PC-9 (cell line): Measurements from ENCODE around the gene NLGN1. TPM values are rescaled to one million over a fixed set of nuclear protein-coding genes. Genes with fewer than 3 reads are reported as not detected.

Experiments
- BruUV-seq: library from RNA; stranded (reverse); fragments of 400-500 nt; replicated peaks from 2 replicates; lab custom pipeline; 2021; lab: Mats Ljungman, UMichigan
- CTCF ChIA-PET: fragments of 300-600 bp; sonication (Branson Sonifier 250); formaldehyde crosslinking; loops from one replicate; lab custom pipeline; 2022; ENCODE audit warnings: antibody characterized with exemption; lab: Charles Lee
- POLR2A ChIA-PET: fragments of 300-600 bp; sonication (Branson Sonifier 250); formaldehyde crosslinking; loops from one replicate; lab custom pipeline; 2022; ENCODE audit warnings: antibody characterized with exemption; ENCODE audit not compliant: unreplicated experiment; lab: Charles Lee
- DNase-seq, 2 experiments: peaks; one replicate each; pipeline versions ENCODE4 v3.0.0 to v3.0.0-alpha.2; 2015 to 2022; ENCODE audit warnings: mixed read lengths in 1 of 2
- H2AFZ ChIP-seq: fragments of 200-600 bp; sonication (generic); 2 replicates; pipeline ENCODE4 v1.8.1; 2017; ENCODE audit warnings: antibody characterized with exemption
- H3F3A ChIP-seq: fragments of 200-600 bp; sonication (generic); 2 replicates; pipeline ENCODE4 v1.8.1; 2017; ENCODE audit warnings: antibody characterized with exemption, mild to moderate bottlenecking, low read depth; ENCODE audit not compliant: insufficient read depth
- H3K27ac ChIP-seq: fragments of 200-600 bp; sonication (generic); 2 replicates; pipeline ENCODE4 v1.6.1; 2016; ENCODE audit warnings: mixed run types
- H3K27me3 ChIP-seq: fragments of 200-600 bp; sonication (generic); 2 replicates; pipeline ENCODE4 v1.6.1; 2016; ENCODE audit warnings: low read depth, mixed run types; ENCODE audit not compliant: insufficient read depth
- H3K36me3 ChIP-seq: fragments of 200-600 bp; sonication (generic); 2 replicates; pipeline ENCODE4 v1.6.1; 2016; ENCODE audit warnings: low read depth, mixed run types
- H3K4me1 ChIP-seq: fragments of 200-600 bp; sonication (generic); replicated peaks from 2 replicates; pipeline ENCODE4 v1.6.1; 2016; ENCODE audit warnings: mixed run types; ENCODE audit not compliant: insufficient read depth
- H3K4me2 ChIP-seq: fragments of 200-600 bp; sonication (generic); 2 replicates; pipeline ENCODE4 v1.6.1; 2017; ENCODE audit warnings: mixed run types
- H3K4me3 ChIP-seq: fragments of 200-600 bp; sonication (generic); 2 replicates; pipeline ENCODE4 v1.6.1; 2016; ENCODE audit warnings: mixed run types
- H3K79me2 ChIP-seq: fragments of 200-600 bp; sonication (generic); 2 replicates; pipeline ENCODE4 v1.6.1; 2017; ENCODE audit warnings: low read depth, mixed run types
- H3K9me2 ChIP-seq: fragments of 200-600 bp; sonication (generic); 2 replicates; pipeline ENCODE4 v1.8.1; 2017; ENCODE audit warnings: mild to moderate bottlenecking; ENCODE audit not compliant: insufficient read depth
- H3K9me3 ChIP-seq: fragments of 200-600 bp; sonication (generic); 2 replicates; pipeline ENCODE4 v1.8.1; 2016; ENCODE audit warnings: low read depth; ENCODE audit not compliant: insufficient read depth
- H4K20me1 ChIP-seq: fragments of 200-600 bp; sonication (generic); 2 replicates; pipeline ENCODE4 v1.8.1; 2017; ENCODE audit not compliant: insufficient read depth
- EZH2 ChIP-seq: fragments of 200-600 bp; sonication (generic); IDR thresholded peaks from 2 replicates; pipeline ENCODE4 v1.8.0; 2017; ENCODE audit warnings: antibody characterized with exemption, low read depth
- intact Hi-C: fragments of 100-400 bp; cut with micrococcal nuclease; formaldehyde crosslinking; loops from one replicate; pipeline ENCODE4 v1.10.0; 2022; ENCODE audit not compliant: unreplicated experiment
- total RNA-seq: library from RNA; stranded (reverse); gene quantifications from 2 replicates; pipeline ENCODE4 v1.2.3, GENCODE V29; 2021
- TF ChIP-seq, protein P1 (sequence below): fragments of 200-600 bp; sonication (generic); conservative IDR thresholded peaks from 2 replicates; pipeline ENCODE4 v1.6.1; 2017; ENCODE audit warnings: mixed run types, antibody characterized with exemption, mild to moderate bottlenecking, moderate library complexity

The NLGN1 gene
- total RNA-seq, 1 experiment from 2014 or later: 1.4 TPM

DNA sequence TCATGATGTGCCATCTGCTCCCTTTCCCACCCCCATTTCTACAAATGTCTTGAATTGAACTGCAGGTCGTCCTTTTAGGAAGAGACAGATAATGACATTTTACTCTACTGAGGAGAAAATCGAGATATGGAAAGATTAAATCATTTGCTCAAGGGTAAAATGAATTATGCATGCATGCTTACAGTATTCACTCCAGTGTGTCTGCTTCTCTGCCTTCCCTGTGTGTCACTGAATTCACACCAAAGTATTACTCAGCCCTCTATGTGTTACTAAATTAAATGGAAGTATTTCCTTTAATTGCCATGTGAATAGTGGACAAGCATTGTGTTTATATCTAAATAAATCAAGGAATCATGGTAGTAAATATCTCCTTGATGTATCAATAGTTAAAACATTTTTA, 449.0 kb downstream of the NLGN1 start:
- DNase-seq: no peak
- Histone ChIP-seq H3K9me2 (no peaks in the 10 kb centered on the region), H4K20me1 (no peaks in the 10 kb centered on the region), H3K27ac (no peak overlapping the region), H3K4me2 (no peak overlapping the region), H3K4me3 (no peak overlapping the region), H3K9me3 (no peaks in the 10 kb centered on the region), H3K27me3 (no peaks in the 10 kb centered on the region), H3K36me3 (no peaks in the 10 kb centered on the region), H3K4me1 (no peaks in the 10 kb centered on the region), H3K79me2 (no peaks in the 10 kb centered on the region), H3F3A (no peaks in the 10 kb centered on the region), H2AFZ (no peak overlapping the region)
- TF ChIP-seq EZH2: no peak
- TF ChIP-seq, protein P1, sequence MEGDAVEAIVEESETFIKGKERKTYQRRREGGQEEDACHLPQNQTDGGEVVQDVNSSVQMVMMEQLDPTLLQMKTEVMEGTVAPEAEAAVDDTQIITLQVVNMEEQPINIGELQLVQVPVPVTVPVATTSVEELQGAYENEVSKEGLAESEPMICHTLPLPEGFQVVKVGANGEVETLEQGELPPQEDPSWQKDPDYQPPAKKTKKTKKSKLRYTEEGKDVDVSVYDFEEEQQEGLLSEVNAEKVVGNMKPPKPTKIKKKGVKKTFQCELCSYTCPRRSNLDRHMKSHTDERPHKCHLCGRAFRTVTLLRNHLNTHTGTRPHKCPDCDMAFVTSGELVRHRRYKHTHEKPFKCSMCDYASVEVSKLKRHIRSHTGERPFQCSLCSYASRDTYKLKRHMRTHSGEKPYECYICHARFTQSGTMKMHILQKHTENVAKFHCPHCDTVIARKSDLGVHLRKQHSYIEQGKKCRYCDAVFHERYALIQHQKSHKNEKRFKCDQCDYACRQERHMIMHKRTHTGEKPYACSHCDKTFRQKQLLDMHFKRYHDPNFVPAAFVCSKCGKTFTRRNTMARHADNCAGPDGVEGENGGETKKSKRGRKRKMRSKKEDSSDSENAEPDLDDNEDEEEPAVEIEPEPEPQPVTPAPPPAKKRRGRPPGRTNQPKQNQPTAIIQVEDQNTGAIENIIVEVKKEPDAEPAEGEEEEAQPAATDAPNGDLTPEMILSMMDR: no peak
- BruUV-seq: no TSS peak
- ChIA-PET CTCF (interaction anchor here (0.6 kb wide), 1 partner anchor 86 kb away, joined by 3 read pairs; no protein-coding TSS in a partner anchor), POLR2A (no interaction called here)
- intact Hi-C loops: no loop called here

DNA sequence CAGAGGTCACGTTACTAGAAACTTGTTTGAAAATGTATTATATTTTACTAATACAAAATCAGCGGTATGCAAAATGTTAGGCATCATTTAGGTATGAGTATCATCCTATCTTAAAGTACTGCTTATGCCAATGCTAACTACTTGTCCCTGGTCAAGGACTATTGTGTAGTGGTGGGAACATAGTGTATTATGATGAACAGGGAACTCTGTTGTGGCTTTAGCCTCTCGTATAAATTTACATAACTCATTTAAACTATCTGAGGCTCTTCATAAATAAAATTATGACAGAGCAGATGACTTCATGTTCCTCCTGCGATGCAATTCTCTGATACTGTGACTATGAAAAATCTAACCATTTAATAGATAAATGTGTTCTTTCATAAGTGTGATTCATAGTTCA, 451.9 kb downstream of the NLGN1 start:
- POLR2A ChIA-PET: no interaction called here
- no peaks in the 10 kb centered on the region for H3K9me2 ChIP-seq
- H3K36me3 ChIP-seq: no peaks in the 10 kb centered on the region
- TF ChIP-seq, protein P1: no peak
- TF ChIP-seq EZH2: no peak
- BruUV-seq: no TSS peak
- no peaks in the 10 kb centered on the region for H3K79me2 ChIP-seq
- H3K27me3 ChIP-seq: no peaks in the 10 kb centered on the region
- no peaks in the 10 kb centered on the region for H3K9me3 ChIP-seq
- H3K4me3 ChIP-seq: no peak overlapping the region
- intact Hi-C loops: no loop called here
- no peaks in the 10 kb centered on the region for H3K4me1 ChIP-seq
- no peaks in the 10 kb centered on the region for H3F3A ChIP-seq
- no peak for DNase-seq
- H4K20me1 ChIP-seq: no peaks in the 10 kb centered on the region; the same call in 1 of the 2 replicates
- H3K27ac ChIP-seq: no peak overlapping the region
- no peak overlapping the region for H2AFZ ChIP-seq
- CTCF ChIA-PET: no interaction called here
- H3K4me2 ChIP-seq: no peak overlapping the region

DNA sequence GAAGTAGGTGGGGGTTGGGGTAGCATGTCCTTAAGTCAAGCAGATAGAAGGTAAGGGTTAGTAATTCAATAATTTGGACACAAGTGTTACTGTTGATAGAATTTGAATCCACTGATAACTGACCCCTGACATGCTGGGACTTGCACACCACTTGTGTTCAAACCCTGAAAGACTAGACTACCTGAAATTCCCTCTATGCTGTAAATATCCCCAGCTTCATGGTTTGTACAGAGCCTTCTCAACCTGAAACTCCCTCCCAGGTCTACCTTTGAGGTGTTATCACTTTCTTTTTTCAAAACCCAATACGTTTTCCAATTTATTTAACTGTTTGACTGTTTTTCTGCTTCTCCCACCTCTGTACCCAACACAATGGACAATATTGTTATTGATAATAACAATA, 459.6 kb downstream of the NLGN1 start:
- Histone ChIP-seq H3K9me2 (no peaks in the 10 kb centered on the region), H2AFZ (no peak overlapping the region), H4K20me1 (no peaks in the 10 kb centered on the region; the same call in 1 of the 2 replicates), H3K27ac (no peak overlapping the region), H3K4me3 (no peak overlapping the region), H3K36me3 (no peaks in the 10 kb centered on the region), H3K4me1 (no peaks in the 10 kb centered on the region), H3K79me2 (no peaks in the 10 kb centered on the region), H3K27me3 (no peaks in the 10 kb centered on the region), H3K9me3 (no peaks in the 10 kb centered on the region), H3F3A (no peaks in the 10 kb centered on the region), H3K4me2 (no peak overlapping the region)
- no TSS peak for BruUV-seq
- CTCF ChIA-PET: interaction anchor here (0.6 kb wide), 1 partner anchor 486 kb away, joined by 3 read pairs; no protein-coding TSS in a partner anchor
- no peak for TF ChIP-seq EZH2
- POLR2A ChIA-PET: no interaction called here
- DNase-seq: no peak
- intact Hi-C loops: no loop called here

DNA sequence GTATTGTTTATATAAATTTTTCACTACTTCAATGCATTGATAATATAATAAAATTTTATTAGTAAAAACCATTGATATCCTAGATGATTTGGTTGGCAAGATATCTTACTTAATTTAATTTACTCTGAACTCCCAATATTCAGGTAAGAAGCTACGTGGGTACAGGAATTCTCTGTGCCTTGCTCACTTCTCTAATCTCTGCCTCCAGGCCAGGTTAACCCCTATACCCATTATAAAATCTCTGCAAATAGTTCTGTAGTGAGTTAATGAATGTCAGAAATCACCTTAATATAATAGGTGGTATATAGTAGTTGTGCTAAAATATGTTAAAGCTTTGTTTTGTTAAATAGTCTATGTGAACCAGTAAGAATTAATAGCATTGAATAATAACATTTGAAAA, 465.2 kb downstream of the NLGN1 start:
- intact Hi-C loops: no loop called here
- POLR2A ChIA-PET: no interaction called here
- Histone ChIP-seq H3K79me2 (no peaks in the 10 kb centered on the region), H3K4me2 (no peak overlapping the region), H3F3A (no peaks in the 10 kb centered on the region), H3K9me3 (no peaks in the 10 kb centered on the region), H3K4me1 (no peaks in the 10 kb centered on the region), H4K20me1 (no peaks in the 10 kb centered on the region), H3K4me3 (no peak overlapping the region), H3K27ac (no peak overlapping the region), H2AFZ (no peak overlapping the region), H3K9me2 (no peaks in the 10 kb centered on the region), H3K36me3 (no peaks in the 10 kb centered on the region), H3K27me3 (no peaks in the 10 kb centered on the region)
- TF ChIP-seq, protein P1: no peak
- TF ChIP-seq EZH2: no peak
- no peak for DNase-seq
- CTCF ChIA-PET: no interaction called here
- BruUV-seq: no TSS peak
